ENCODE results near the gene TREML4.

DNA sequence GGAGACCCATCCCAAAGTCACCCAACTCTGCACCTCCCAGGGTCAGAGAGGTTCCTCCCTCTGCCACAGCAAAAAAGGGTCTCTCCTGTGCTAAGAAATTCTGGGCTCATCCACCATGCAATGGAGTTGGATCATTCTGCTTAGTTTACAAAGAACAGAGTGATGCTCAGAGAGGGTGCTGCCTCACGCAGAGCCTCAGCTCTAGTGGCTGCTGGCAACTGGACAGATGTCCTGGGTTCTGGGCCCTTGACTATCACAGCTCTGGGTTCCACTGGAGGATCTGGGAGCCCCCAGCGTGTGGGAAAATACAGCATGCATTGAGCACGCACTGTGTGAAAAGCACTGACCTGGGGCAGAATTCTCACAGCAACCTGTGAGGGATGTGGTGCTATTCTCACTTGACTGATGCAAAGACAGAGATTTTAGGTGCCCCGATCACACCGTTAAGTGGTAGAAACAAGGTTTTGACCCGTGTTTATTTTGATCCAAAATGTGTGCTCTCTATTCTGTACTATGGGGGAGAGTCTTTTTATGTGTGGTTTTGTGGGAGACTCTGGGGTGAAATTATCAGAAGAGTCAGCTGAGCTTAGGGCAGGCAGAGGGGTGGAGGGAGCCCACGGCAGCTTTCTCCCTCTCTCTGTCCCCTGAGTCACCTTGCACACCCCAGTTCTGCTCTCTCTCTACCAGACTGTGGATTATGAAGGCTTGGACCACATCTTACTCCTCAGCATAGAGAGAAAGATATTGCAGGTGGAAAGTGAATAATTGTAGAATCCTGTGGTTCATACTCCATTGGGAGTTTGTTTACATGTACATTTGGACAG, 19.9 kb downstream of the TREML4 start:
- TF ChIP-seq POLR2A (IDR thresholded peaks at IDR 0.05; ENCODE audit: low read length) (no peak), GATA1 (IDR thresholded peaks at IDR 0.05; ENCODE audit: low read depth, low read length) (no peak)
